Measurements from ENCODE around the gene NKD1.

DNA sequence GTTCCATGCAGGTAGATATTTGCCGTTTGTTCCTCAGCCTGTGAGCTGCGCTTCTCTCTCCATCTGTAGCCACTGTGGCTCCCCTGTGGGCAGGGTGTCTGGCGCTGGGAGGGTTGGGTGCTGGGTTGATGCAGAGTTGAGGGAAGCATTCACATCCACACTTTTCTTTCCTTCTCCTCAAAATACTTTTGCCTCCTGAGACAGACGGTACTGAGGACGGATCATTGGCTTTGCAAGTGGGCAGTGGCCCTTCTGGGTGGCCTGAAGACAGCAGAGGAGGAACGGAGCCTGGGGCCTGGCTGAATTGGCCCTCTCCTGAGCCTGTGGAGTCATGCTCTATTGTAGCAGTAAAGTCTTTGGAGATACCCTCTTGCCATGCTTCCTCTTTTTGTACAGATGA is 43.0 kb downstream of the NKD1 start:
- TF ChIP-seq CTCF (IDR thresholded peaks at IDR 0.05) (no peak), EP300 (IDR thresholded peaks at IDR 0.05) (no peak), POLR2A (IDR thresholded peaks at IDR 0.05) (no peak)
